ENCODE measurements around the gene DOCK3.
"Not testable (repeated sequence)": the region's sequence is repeated elsewhere in the genome, so short reads cannot be mapped to it uniquely, and the experiment has no call there.

The DOCK3 gene

DNA sequence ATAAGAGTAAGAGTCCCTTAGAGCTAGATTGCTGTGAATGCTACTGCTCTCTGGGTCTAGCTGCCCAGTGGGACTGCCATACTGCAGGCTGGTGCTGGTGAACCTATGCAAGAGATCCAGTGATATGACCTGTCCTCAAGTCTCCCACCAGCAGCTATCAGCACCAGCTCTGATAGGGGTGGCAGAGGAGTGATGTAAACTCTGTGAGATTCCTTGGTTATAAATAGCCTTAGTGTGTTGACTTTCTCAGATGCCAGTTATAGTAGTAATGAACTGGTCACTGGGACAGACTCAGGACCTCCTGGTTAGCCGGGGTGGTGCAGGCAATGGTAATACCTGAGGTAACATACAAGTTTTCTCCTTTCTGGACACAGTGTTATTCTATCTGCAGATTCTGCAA is 515.5 kb downstream of the DOCK3 start:
- no peak for DNase-seq (ENCODE audit: low read depth in 1 of 2, low spot score in 1 of 2)

DNA sequence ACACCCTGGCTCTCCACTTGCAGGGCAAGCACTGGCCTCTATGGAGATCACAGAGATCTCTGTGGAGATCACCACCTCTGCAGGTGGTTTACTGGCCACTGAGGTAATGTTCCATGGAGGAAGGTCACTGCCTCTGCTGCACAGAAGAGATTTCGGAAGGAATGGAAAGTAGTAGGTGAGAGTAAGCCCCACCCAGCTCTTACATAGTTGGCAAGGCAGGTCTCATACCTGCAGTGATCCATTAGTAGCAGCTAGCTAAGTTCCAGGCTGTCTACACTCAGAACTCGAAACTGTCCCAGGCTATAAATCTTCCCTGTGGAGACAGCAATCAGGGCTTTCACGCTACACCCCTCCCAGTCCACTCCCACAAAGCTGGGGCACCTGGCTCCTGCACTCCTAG is 516.1 kb downstream of the DOCK3 start:
- no peak for DNase-seq (ENCODE audit: low read depth in 1 of 2, low spot score in 1 of 2)

DNA sequence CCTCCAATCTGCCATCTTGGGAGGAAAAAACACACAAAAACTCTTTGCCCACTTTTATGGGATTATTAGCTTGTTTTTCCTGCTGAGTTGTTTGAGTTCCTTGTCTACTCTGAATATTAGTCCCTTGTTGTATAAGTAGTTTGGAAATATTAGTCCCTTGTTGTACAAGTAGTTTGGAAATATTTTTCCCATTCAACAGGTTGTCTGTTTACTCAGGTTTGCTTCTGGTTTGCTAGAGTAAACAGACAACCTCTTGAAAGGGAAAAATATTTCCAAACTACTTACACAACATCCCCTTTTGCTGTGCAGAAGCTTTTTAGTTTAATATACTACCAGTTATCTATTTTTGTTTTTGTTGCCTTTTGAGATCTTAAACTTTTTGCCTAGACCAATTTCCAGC is 517.0 kb downstream of the DOCK3 start:
- no peak for DNase-seq (ENCODE audit: low read depth in 1 of 2, low spot score in 1 of 2)

DNA sequence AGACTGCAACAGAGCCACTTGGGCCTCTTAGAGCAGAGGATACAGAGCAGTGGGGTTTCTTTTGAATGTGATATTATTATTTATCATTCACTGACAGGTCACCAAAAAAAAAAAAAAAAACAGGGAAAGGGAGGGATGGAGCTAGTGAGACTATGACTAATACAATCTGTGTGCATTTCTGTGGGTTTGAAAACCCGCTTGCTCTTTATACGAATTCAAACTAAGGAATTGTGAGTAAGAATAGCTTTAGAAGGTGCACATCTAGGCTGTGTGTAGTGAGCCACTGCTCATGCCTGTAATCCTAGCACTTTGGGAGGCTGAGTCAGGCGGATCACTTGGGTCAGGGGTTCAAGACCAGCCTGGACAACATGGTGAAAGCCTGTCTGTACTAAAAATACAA is 523.8 kb downstream of the DOCK3 start:
- DNase-seq (ENCODE audit: low read depth in 1 of 2, low spot score in 1 of 2), result no peak

DNA sequence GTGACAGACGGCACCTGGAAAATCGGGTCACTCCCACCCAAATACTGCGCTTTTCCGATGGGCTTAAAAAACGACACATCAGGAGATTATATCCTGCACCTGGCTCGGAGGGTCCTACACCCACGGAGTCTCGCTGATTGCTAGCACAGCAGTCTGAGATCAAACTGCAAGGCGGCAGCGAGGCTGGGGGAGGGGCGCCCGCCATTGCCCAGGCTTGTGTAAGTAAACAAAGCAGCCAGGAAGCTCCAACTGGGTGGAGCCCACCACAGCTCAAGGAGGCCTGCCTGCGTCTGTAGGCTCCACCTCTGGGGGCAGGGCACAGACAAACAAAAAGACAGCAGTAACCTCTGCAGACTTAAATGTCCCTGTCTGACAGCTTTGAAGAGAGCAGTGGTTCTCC is 524.6 kb downstream of the DOCK3 start:
- DNase-seq (ENCODE audit: low read depth in 1 of 2, low spot score in 1 of 2), result not testable (repeated sequence)

DNA sequence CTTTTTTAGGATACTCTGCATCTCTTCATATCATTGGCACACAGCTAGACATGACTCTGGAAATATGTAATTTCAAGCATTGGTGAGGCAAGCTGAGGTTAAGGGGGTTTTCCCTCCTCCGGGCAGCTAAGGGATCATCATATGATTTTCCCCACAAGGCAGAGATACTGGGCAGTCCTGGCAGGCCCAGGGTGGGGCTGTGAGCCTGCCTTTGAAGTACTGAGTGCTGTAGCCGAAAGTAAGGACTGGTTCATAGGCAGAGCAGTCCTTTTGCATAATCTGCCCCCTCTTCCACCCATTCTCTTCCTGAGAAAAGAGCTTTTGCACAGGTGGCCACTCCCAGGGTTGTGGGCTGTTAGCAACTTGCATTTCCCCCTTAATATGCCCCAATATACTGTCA is 541.6 kb downstream of the DOCK3 start:
- DNase-seq (ENCODE audit: low read depth in 1 of 2, low spot score in 1 of 2), result no peak

DNA sequence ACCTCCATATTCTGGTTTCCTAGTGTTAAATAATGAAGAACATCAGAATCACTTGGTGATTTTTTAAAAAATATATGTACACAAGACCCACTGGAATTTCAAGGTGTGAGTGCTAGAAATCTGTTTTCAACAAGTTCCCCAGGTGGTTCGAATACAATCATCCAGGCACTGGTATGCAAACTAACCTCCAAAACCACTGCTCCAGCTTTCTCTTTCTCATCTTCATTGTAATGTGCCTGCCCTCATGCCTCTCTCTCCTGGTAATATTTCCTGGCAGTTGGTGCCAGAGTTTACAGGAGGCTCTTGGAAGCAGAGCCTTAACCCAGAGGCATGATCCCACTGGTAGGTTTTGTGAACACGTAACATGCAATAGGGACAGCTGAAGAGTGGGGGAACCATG is 547.2 kb downstream of the DOCK3 start:
- DNase-seq (ENCODE audit: low read depth in 1 of 2, low spot score in 1 of 2), result no peak

DNA sequence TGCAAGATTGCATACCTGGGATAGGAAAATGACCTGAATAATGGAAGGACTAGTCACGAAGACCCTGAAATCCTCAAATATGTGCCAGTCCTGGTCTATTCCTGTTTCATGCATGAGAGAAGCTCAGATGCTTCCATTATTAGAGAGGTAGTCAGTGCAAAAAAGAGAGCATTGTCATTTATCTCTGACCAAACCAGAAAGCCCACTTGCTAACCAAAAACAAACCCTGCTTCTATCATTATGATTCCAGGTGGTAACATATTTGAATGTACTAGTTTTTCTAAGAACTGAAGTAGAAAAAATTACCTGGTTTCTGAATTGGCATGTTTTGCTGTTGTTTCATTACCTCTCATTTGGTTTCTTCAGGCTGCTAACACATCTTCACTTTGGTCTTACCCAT is 549.6 kb downstream of the DOCK3 start:
- no peak for DNase-seq (ENCODE audit: low read depth in 1 of 2, low spot score in 1 of 2)

DNA sequence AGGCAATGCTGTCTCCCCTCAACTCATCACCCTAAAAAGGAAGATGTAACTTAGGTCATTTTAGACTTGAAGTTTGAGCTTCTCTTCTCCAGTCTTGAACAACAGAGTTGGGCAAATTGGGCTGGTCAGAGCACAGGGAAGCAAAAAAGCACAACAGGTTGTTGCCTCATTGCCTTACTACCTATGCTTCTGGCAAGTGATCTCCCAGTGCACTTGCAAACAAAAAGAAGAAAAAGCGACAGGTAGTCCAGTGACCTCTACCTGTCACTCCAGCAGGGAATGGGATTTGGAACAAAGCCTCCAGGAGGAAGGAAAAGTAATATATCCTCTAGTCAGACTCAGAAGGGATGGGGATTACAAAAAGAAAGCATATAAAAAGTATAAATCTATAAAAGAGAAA is 550.1 kb downstream of the DOCK3 start:
- no peak for DNase-seq (ENCODE audit: low read depth in 1 of 2, low spot score in 1 of 2)

DNA sequence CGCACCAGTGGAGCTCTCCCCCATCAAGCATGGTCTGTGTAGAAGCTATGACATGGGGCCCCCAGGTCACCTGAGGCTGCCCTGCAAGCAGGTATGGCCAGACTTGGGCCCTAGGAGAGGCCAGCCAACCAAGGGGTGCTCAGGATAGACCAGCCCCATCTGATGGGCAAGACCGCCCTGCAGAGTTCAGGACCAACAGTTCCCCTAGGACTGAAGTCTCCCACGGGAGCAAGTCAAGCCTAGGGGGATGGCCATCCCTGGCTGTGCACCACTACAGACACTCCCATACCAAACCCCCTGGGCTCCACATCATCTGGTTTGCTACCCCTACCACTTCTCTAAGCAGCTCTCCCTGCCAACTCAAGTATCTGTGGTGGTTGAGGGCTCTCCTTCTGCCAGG is 568.2 kb downstream of the DOCK3 start:
- no peak for DNase-seq (ENCODE audit: low read depth in 1 of 2, low spot score in 1 of 2)

DNA sequence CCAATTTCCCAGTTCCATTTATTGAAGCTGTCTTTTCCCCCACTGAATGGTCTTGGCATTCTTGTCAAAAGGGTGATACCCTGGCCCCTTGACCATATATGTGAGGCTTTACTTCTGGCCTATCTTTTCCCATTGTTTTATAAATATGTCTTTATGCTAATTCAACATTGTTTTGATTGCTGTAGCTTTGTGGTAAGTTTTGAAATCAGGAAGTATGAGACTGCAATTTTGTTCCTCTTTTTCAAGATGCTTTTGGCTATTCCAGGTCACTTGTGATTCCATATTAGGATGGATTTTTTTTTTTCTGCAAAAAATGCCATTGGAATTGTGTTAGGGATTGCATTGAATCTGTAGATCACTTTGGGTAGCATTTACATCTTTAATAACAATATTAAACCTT is 569.2 kb downstream of the DOCK3 start:
- no peak for DNase-seq (ENCODE audit: low read depth in 1 of 2, low spot score in 1 of 2)

DNA sequence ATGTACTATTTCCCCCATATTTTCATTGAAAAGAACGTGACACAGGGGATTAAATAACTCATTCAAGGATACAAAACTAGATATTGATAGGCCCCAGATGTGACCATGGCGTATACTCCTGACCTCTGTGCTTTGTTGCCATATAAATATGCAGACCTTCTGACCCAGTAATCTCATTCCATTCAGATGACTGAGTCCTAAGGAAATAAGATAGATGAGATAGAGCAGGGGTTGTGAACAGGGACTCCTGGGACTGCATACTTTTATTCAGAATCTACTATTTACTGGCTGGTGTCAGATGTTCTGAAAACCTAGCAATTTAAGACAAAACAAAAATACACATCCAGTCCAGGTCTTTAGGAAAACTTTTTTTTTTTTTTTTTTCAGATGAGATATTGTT is 571.1 kb downstream of the DOCK3 start:
- no peak for DNase-seq (ENCODE audit: low read depth in 1 of 2, low spot score in 1 of 2)

DNA sequence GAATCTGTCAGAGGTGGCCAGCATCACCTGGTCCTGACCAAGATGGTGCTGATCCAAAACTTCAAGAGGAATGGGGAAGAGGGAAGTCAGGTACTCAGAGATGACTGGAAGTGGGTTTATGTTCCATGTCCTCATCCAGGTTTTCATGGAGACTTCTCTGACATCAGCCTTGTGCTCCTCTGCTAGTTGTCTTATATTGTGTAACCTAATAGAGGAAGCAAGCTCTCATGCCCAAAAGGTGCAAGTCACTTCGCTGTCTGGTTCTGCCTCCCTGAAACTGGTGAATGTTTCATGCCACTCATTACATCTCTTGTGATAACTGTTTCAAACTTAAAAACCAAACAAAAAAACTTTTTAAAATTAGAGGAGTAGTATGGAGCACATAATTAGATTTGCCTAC is 583.1 kb downstream of the DOCK3 start:
- DNase-seq (ENCODE audit: low read depth in 1 of 2, low spot score in 1 of 2), result no peak

DNA sequence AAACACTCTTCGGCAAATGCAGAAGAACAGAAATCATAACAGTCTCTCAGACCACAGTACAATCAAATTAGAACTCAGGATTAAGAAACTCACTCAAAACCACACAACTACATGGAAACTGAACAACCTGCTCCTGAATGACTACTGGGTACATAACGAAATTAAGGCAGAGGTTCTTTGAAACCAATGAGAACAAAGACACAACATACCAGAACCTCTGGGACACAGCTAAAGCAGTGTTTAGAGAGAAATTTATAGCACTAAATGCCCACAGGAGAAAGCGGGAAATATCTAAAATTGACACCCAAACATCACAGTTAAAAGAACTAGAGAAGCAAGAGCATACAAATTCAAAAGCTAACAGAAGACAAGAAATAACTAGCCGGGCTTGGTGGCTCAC is 589.4 kb downstream of the DOCK3 start:
- not testable (repeated sequence) for DNase-seq (ENCODE audit: low read depth in 1 of 2, low spot score in 1 of 2)

DNA sequence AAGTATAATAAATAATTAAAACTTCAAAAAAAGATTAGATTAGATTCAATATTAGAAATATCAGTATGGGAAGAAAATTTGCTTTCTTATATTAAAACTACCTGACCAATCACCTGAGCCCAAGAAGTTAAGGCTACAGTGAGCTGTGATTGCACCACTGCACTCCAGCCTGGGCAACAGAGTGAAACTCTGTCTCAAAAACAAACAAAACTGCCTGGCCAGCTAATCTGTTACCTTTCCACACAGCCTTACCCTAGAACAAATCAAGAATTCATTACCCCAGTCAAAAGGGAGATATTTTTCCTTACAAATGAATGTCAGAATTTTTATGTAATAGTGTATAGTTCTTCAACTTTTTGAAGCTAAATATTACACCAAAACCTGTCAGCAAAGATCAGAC is 593.4 kb downstream of the DOCK3 start:
- no peak for DNase-seq (ENCODE audit: low read depth in 1 of 2, low spot score in 1 of 2)

DNA sequence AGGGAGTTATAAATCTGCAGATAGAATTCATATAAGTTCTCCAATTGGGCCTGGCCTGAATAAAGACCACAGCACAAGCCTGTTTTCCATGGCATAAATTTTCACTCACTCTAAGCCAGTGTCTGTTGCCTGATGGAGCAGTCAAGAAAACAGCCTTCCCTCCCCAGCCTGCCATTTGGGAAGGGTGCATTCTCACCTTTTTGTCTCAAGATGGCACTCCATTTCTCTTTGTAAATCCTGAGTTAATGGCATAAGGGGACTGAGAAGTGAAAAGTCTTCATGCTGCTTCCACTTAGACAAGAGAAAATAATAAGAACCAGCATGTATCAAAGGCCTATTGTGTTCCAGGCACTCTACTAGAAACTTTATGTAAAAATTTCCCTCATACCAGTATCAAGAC is 594.7 kb downstream of the DOCK3 start:
- DNase-seq (ENCODE audit: low read depth in 1 of 2, low spot score in 1 of 2), result no peak

DNA sequence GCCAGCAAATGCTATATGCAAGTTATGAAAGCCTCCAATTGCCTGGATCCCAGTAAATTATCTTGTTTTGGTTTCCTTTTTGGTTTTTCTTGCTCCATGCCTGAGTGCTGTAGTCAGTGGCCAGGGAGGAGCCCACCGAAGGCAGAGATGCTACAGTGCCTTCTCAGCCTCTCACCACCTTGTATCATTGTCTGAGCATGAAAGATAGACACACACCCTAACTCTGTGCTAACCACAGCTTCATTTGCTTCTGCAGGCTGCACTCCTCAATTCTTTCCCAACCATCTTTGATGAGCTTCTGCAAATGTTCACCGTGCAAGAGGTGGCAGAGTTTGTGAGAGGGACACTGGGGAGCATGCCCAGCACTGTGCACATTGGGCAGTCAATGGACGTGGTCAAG is 595.8 kb downstream of the DOCK3 start:
- DNase-seq (ENCODE audit: low read depth in 1 of 2, low spot score in 1 of 2), result no peak

DNA sequence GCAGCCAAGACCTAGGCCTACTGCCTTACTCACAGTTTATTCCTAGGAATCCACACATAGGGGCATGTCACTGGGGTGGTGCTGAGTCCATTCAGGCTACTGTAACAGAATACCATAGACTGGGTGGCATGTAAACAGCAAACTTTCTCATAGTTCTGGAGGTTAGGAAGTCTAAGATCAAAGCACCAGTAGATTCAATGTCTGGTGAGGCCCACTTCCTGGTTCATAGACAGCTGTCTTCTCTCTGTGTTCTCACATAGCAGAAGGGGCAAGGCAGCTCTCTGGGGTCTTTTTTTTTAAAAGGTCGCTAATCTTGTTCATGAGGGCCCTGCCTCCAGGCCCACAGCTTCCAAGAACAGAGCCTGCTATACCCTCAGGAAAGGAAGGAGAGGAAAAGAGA is 596.4 kb downstream of the DOCK3 start:
- DNase-seq (ENCODE audit: low read depth in 1 of 2, low spot score in 1 of 2), result no peak

DNA sequence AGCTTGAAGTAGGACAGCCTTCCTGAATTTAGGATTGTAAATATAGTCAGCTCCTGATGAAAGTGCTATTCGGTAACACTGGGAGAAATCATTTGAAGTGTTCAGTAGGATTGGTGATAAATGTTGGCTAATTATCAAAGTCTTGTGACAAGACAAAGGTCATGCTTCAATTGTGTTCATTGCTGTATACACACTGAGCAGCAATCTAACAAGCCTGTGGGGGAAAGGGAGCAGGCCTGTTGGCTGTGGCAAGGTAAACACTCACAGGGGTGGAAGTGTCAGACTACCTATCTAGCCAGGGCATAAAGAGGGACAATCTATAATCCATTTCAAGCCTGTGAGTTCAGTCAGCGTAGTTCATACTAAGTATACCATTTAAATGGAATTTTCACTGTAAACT is 599.3 kb downstream of the DOCK3 start:
- DNase-seq (ENCODE audit: low read depth in 1 of 2, low spot score in 1 of 2), result no peak

DNA sequence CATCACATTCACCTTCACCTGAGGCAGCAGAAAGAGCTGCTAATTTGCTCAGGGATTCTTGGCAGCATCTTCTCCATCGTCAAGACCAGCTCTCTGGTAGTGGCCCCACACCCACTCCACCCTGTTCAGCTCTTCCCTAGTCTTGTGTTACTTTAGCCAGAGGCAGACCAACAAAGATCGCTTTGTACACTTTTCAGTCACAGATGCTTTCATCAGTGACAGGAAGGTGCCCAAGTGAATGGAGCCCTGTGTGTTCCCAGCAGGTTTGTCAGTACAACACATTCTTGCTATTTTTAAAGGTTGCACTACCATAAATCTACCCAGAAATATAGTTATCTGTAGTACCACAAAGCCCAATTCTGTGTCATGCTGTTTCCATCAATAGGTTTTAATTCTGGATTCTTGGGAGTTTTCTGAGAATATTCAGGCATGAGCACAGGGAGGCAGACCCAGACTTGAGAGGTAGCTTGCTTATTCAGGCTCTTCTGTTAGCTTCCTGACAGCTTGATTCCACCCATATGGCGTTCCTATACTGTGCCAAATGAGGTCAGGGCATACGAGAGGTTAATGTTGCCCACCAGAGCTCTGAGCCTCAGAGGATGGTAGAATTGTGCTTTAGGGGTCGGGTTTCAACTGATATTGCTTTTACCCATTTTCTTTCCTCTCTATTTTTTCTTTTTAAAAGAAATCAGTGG is 600.5 kb downstream of the DOCK3 start:
- DNase-seq (ENCODE audit: low read depth in 1 of 2, low spot score in 1 of 2), result no peak

DNA sequence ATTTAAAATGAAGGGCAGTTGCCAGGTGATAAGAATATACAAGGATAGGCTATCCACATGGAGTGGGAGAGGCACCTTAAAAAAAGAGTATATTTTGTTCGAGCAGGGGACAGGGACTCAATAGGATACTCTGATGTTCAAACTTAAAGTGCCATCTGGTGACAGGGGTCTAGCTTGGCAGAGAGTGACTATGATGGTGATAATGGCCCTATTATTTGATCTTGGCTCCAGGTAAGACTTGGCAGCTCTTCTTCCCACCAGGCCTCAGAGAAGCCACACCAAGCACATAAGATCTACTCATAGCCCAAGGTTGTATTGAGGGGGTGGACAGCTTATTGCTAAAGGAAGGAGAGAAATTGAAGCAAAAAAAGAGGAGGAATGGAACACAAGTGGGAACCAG is 601.3 kb downstream of the DOCK3 start:
- DNase-seq (ENCODE audit: low read depth in 1 of 2, low spot score in 1 of 2), result no peak

DNA sequence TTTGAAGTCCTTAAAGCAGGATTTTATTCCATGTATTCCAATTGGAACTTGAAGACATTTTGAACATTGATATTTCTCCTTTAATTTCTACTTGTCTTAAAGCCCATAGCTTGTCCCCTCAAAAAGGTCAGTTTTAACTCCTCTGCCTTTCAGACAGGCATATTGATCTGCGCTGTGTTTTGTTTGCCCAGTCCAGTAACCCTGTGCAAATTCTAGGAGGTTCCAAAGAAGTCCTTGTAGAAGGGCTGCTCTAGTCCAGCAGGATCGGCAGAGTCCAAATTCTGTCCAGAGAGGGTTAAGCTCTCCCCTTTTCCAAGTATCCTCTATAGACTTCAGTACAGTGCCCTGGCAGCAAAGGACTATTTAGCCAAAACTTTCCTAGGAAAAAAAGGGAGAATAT is 604.7 kb downstream of the DOCK3 start:
- no peak for DNase-seq (ENCODE audit: low read depth in 1 of 2, low spot score in 1 of 2)

DNA sequence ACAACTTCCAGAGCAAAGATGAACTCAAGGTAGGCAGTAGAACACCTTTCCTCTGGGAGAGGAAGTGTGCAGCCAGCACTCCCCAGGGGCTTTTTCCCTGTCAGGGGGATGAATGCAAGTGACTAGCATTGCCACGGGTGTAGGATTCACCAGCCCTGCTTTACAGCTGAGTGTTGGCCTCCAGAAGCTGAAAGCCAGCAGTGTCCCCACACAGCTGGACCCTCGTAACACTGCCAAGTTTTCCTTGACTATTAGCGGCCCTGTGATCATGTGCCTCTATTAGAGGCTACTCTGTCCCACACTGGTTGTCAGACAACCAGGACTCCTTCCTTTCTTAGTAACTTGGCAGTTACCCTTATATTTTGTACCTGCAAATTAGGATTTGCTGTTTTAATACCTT is 605.4 kb downstream of the DOCK3 start:
- DNase-seq (ENCODE audit: low read depth in 1 of 2, low spot score in 1 of 2), result no peak

DNA sequence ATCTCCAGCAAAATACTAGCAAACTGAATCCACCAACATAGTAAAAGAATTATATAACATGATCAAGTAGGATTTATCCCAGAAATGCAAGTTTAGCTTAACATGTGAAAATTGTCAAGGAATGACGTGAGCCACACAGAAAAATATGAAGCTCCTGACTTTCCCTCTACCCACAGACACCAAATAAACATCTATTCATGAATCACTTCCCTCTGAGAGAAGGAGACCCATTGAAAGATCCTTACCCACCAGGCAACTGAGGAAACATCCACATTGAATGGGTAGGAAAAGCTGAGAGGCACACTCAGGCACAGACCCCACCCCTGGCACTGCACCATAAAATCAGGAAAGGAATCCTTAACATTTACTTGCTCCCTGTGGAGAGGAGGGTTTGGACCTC is 608.2 kb downstream of the DOCK3 start:
- no peak for DNase-seq (ENCODE audit: low read depth in 1 of 2, low spot score in 1 of 2)

All from stimulated activated CD4-positive, alpha-beta T cell treated with anti-CD3 and anti-CD28 coated beads, Interleukin-15, amount 100 ng/mL, for 1 hour (primary cell).